HepG2 (cell line): Measurements from ENCODE around the gene LRBA. TPM values are rescaled to one million over a fixed set of nuclear protein-coding genes. Genes with fewer than 3 reads are reported as not detected.

ENCODE experiments used
- ATAC-seq: fragments of 200-7000 bp; cut with Tn5 transposase; 3 replicates; pipeline ENCODE4 v1.9.1; 2020; ENCODE audit warnings: mild to moderate bottlenecking, moderate library complexity
- BruUV-seq: library from RNA; stranded (reverse); fragments of 400-500 nt; replicated peaks from 2 replicates; lab custom pipeline; 2021; lab: Mats Ljungman, UMichigan
- CTCF ChIA-PET: fragments of 300-600 bp; formaldehyde crosslinking; extraction: SDS; loops from one replicate; lab custom pipeline; 2021; ENCODE audit warnings: low total read pairs, inconsistent platforms, low intra/inter-chr PET ratio; lab: Yijun Ruan, JAX
- POLR2A ChIA-PET: fragments of 350-600 bp; sonication (Branson Sonifier 250); formaldehyde crosslinking; loops from one replicate; lab custom pipeline; 2020; ENCODE audit warnings: antibody characterized with exemption, inconsistent platforms; lab: Yijun Ruan, JAX
- DNase-seq: peaks from one replicate; pipeline ENCODE4 v3.0.0-alpha.2; 2015; ENCODE audit warnings: low spot score
- FAIRE-seq: peaks from 3 replicates; lab custom pipeline; 2011; peaks lifted over from hg19 to GRCh38; lab: Jason Lieb, UNC
- H2AFZ ChIP-seq: one replicate; pipeline ENCODE4 v1.6.1; 2011; ENCODE audit warnings: low read length, inconsistent platforms
- H3K27ac ChIP-seq: fragments of 300-600 bp; 3 replicates; pipeline ENCODE4 v1.8.0; 2011; ENCODE audit warnings: mixed run types, mild to moderate bottlenecking, mixed read lengths, low read length, inconsistent platforms; ENCODE audit not compliant: insufficient read depth; ENCODE audit errors: extremely low read length
- H3K27me3 ChIP-seq, 2 experiments: fragments of 200-600 bp in 1 of 2; 2 replicates in 1 of 2; 3 replicates in 1 of 2; pipeline versions ENCODE4 v1.6.0 to v1.8.0; 2011; ENCODE audit warnings: low read length in 2 of 2, mild to moderate bottlenecking in 2 of 2, moderate library complexity in 2 of 2, inconsistent platforms in 1 of 2; ENCODE audit not compliant: insufficient read depth in 2 of 2, control insufficient read depth in 1 of 2
- H3K36me3 ChIP-seq, 2 experiments: fragments of 200-600 bp in 1 of 2; replicated peaks in 1 of 2; 2 replicates in 1 of 2; 3 replicates in 1 of 2; pipeline versions ENCODE4 v1.5.1 to v1.8.0; 2011; ENCODE audit warnings: low read length in 2 of 2, inconsistent platforms in 1 of 2; ENCODE audit not compliant: insufficient read depth in 2 of 2, control insufficient read depth in 1 of 2
- H3K4me1 ChIP-seq: 2 replicates; pipeline ENCODE4 v1.5.1; 2012; ENCODE audit warnings: low read length, inconsistent platforms; ENCODE audit not compliant: insufficient read depth
- H3K4me2 ChIP-seq: 2 replicates; pipeline ENCODE4 v1.6.0; 2011; ENCODE audit warnings: low read depth, low read length, inconsistent platforms
- H3K4me3 ChIP-seq, 3 experiments: fragments of 200-600 bp in 1 of 3; sonication (generic), shearing (Covaris generic) in 1 of 3; replicated peaks in 1 of 3; 2 replicates each; pipeline ENCODE4 v1.5.1; 2011 to 2016; ENCODE audit warnings: low read length in 3 of 3, inconsistent platforms in 2 of 3, low read depth in 2 of 3, mild to moderate bottlenecking in 2 of 3, control low read depth in 1 of 3, mixed read lengths in 1 of 3; ENCODE audit not compliant: insufficient read depth in 1 of 3
- H3K79me2 ChIP-seq: one replicate; pipeline ENCODE4 v1.6.1; 2011; ENCODE audit warnings: low read length, inconsistent platforms; ENCODE audit not compliant: insufficient read depth
- H3K9ac ChIP-seq: 2 replicates; pipeline ENCODE4 v1.6.0; 2011; ENCODE audit warnings: mild to moderate bottlenecking, low read depth, low read length, inconsistent platforms; ENCODE audit not compliant: insufficient read depth
- H3K9me3 ChIP-seq: 2 replicates; pipeline ENCODE4 v1.5.1; 2012; ENCODE audit warnings: mild to moderate bottlenecking, low read length
- H4K20me1 ChIP-seq: 2 replicates; pipeline ENCODE4 v1.6.0; 2011; ENCODE audit warnings: inconsistent platforms, mild to moderate bottlenecking, low read length, moderate library complexity; ENCODE audit not compliant: insufficient read depth
- BCL3 ChIP-seq: sonication (generic); formaldehyde crosslinking; IDR thresholded peaks from 2 replicates; pipeline ENCODE4 v1.5.1; 2020; ENCODE audit warnings: mild to moderate bottlenecking, missing genetic modification reagents, moderate library complexity
- ETV6 ChIP-seq: sonication (generic); formaldehyde crosslinking; conservative IDR thresholded peaks from 2 replicates; pipeline ENCODE4 v1.4.0; 2020; ENCODE audit warnings: missing genetic modification reagents
- GFI1 ChIP-seq: sonication (generic); formaldehyde crosslinking; IDR thresholded peaks from 2 replicates; pipeline ENCODE4 v1.5.0; 2020; ENCODE audit warnings: missing genetic modification reagents, mild to moderate bottlenecking, borderline replicate concordance
- HMGXB3 ChIP-seq: sonication (generic); formaldehyde crosslinking; IDR thresholded peaks from 2 replicates; pipeline ENCODE4 v1.4.0; 2020; ENCODE audit warnings: missing genetic modification reagents, borderline replicate concordance
- KDM4B ChIP-seq: sonication (generic); formaldehyde crosslinking; IDR thresholded peaks from 2 replicates; pipeline ENCODE4 v1.4.0; 2020; ENCODE audit warnings: missing genetic modification reagents
- PAF1 ChIP-seq: IDR thresholded peaks from 2 replicates; pipeline ENCODE4 v1.6.1; 2016; ENCODE audit warnings: missing genetic modification reagents, missing compliant biosample characterization
- SYNCRIP ChIP-seq: fragments of 200-400 bp; formaldehyde crosslinking; IDR thresholded peaks from 2 replicates; pipeline ENCODE4 v1.6.1; 2018; ENCODE audit warnings: mild to moderate bottlenecking, low read depth, low read length; ENCODE audit not compliant: insufficient read depth
- TRIM24 ChIP-seq: sonication (generic); formaldehyde crosslinking; IDR thresholded peaks from 2 replicates; pipeline ENCODE4 v1.8.0; 2022; ENCODE audit warnings: mild to moderate bottlenecking, missing genetic modification reagents
- ZMAT3 ChIP-seq: sonication (generic); formaldehyde crosslinking; conservative IDR thresholded peaks from 2 replicates; pipeline ENCODE4 v1.7.0; 2021; ENCODE audit warnings: missing genetic modification reagents
- ZNF230 ChIP-seq: sonication (generic); formaldehyde crosslinking; IDR thresholded peaks from 2 replicates; pipeline ENCODE4 v1.4.0; 2020; ENCODE audit warnings: mild to moderate bottlenecking, missing genetic modification reagents
- ZNF274 ChIP-seq: sonication (generic); formaldehyde crosslinking; IDR thresholded peaks from 2 replicates; pipeline ENCODE4 v1.5.1; 2020; ENCODE audit warnings: mild to moderate bottlenecking, missing genetic modification reagents
- ZNF580 ChIP-seq: IDR thresholded peaks from 2 replicates; pipeline ENCODE4 v1.6.1; 2016; ENCODE audit warnings: low read depth, borderline replicate concordance
- ZNF629 ChIP-seq: sonication (generic); formaldehyde crosslinking; conservative IDR thresholded peaks from 2 replicates; pipeline ENCODE4 v1.5.0; 2020; ENCODE audit warnings: missing genetic modification reagents
- ZNF777 ChIP-seq: sonication (generic); formaldehyde crosslinking; IDR thresholded peaks from 2 replicates; pipeline ENCODE4 v1.4.0; 2020; ENCODE audit warnings: missing genetic modification reagents
- in situ Hi-C: cut with HindIII; loops from 2 replicates; pipeline ENCODE4 v1.10.0; 2017; ENCODE audit warnings: low pct_unique_long_range_greater_than_20kb; ENCODE audit not compliant: extremely low pct_ligation_motif_present
- intact Hi-C: fragments of 100-400 bp; cut with micrococcal nuclease; formaldehyde crosslinking; loops from one replicate; pipeline ENCODE4 v1.10.0; 2022; ENCODE audit not compliant: unreplicated experiment
- polyA plus RNA-seq, 8 experiments: library from polyadenylated mRNA; depleted of rRNA in 3 of 8; stranded (reverse) in 7 of 8; unstranded in 1 of 8; fragments of >200 nt; fragmentation: Illumina TruSeq in 4 of 8; extraction: Trizol in 4 of 8; gene quantifications; 2 replicates each; pipeline versions ENCODE4 v1.2.1 to v1.2.3, GENCODE V29; 2011 to 2016; ENCODE audit warnings: low read depth in 4 of 8, missing spikeins in 1 of 8, mixed read lengths in 1 of 8; ENCODE audit not compliant: insufficient read depth in 1 of 8
- total RNA-seq, 5 experiments: library from RNA; depleted of rRNA; stranded (reverse); fragments of >200 nt; fragmentation: Illumina TruSeq; extraction: Trizol; gene quantifications; 2 replicates each; pipeline ENCODE4 v1.2.3, GENCODE V29; 2016; ENCODE audit warnings: low read depth in 1 of 5

LRBA gene
- total and polyA plus RNA-seq, 2 of the 13 experiments (the other 11 are each of a cell fraction or from before 2014, with no cell fraction given), result 21.0 to 37.2 TPM

GRCh38 chr4:150826306-150826705 is 188.8 kb downstream of the LRBA start:
- Histone ChIP-seq H3K9me3 (no peaks in the 10 kb centered on the region), H3K4me3 (no peak overlapping the region), H3K9ac (no peak overlapping the region), H3K79me2 (no peaks in the 10 kb centered on the region), H2AFZ (no peak overlapping the region), H3K27ac (no peak overlapping the region), H3K36me3 (peaks cover 3 to 25% of the 10 kb centered on the region in 2 experiments; a peak in 4 of 5 replicates), H3K4me2 (no peak overlapping the region), H3K27me3 (no peaks in the 10 kb centered on the region), H3K4me1 (peaks cover 10% of the 10 kb centered on the region), H4K20me1 (no peaks in the 10 kb centered on the region)
- POLR2A ChIA-PET, result no interaction called here
- DNase-seq (no peak), FAIRE-seq (no peak), ATAC-seq (no peak)
- intact Hi-C loops, result no loop called here
- in situ Hi-C loops, result no loop called here
- no TSS peak for BruUV-seq
- TF ChIP-seq ZNF274 (CRISPR knock-in tag) (no peak), ZNF580 (CRISPR knock-in tag) (no peak), ZNF230 (no peak), HMGXB3 (no peak), ETV6 (CRISPR knock-in tag) (no peak), BCL3 (CRISPR knock-in tag) (no peak), PAF1 (CRISPR knock-in tag) (no peak), KDM4B (no peak), ZMAT3 (CRISPR knock-in tag) (no peak), GFI1 (no peak), ZNF629 (CRISPR knock-in tag) (no peak), ZNF777 (CRISPR knock-in tag) (no peak), TRIM24 (no peak), SYNCRIP (no peak)
- CTCF ChIA-PET, result no interaction called here
